ENCODE measurements around the gene TMEM182.

The TMEM182 gene, protein sequence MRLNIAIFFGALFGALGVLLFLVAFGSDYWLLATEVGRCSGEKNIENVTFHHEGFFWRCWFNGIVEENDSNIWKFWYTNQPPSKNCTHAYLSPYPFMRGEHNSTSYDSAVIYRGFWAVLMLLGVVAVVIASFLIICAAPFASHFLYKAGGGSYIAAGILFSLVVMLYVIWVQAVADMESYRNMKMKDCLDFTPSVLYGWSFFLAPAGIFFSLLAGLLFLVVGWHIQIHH

DNA sequence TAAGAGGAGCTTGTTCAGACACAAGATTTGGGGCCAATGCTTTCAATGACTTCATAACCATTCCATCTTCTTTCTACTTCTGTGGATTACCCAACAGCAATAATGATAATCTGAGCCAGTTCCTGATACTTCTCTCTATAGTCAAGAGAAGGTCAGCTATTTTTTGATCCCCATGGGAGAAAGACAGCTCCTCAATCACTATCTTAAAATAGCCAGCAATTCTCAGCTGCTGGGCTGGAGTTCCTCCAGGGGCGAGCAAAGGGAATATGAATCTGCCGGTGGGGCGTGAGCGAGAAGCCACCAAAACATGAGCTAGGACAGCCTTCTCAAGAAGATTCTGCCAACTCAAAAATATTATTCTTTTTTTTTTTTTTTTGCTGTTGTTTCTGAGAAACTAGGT is at the start of gene TMEM182:
TSS of gene TMEM182 (plus strand) at position 269 of the 400 bp plus-strand sequence. CDS start 187 bp downstream, outside the sequence.
- H3K4me2 ChIP-seq (ENCODE audit: low read length) = no peak within 1 kb of the TSS
- H3K4me1 ChIP-seq (ENCODE audit: low read length) = no peaks in the 10 kb centered on the region
- no peaks in the 10 kb centered on the region for H4K20me1 ChIP-seq (ENCODE audit: insufficient read depth, low read length)
- no peak within 1 kb of the TSS for H3K27ac ChIP-seq (ENCODE audit: low read length)
- no peaks in the 10 kb centered on the region for H3K27me3 ChIP-seq (ENCODE audit: low read depth, low read length)
- H2AFZ ChIP-seq (ENCODE audit: low read depth, low read length) = no peak within 1 kb of the TSS
- no peaks in the 10 kb centered on the region for H3K79me2 ChIP-seq (ENCODE audit: low read length)
- no peaks in the 10 kb centered on the region for H3K9me3 ChIP-seq (ENCODE audit: insufficient read depth, low read length)
- TF ChIP-seq EZH2phosphoT487 (IDR thresholded peaks at IDR 0.05; ENCODE audit: low read depth) = no peak
- TF ChIP-seq, protein P1, sequence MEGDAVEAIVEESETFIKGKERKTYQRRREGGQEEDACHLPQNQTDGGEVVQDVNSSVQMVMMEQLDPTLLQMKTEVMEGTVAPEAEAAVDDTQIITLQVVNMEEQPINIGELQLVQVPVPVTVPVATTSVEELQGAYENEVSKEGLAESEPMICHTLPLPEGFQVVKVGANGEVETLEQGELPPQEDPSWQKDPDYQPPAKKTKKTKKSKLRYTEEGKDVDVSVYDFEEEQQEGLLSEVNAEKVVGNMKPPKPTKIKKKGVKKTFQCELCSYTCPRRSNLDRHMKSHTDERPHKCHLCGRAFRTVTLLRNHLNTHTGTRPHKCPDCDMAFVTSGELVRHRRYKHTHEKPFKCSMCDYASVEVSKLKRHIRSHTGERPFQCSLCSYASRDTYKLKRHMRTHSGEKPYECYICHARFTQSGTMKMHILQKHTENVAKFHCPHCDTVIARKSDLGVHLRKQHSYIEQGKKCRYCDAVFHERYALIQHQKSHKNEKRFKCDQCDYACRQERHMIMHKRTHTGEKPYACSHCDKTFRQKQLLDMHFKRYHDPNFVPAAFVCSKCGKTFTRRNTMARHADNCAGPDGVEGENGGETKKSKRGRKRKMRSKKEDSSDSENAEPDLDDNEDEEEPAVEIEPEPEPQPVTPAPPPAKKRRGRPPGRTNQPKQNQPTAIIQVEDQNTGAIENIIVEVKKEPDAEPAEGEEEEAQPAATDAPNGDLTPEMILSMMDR (IDR thresholded peaks at IDR 0.05; ENCODE audit: low read depth, low read length) = no peak
- H3K9ac ChIP-seq (ENCODE audit: low read length) = no peak within 1 kb of the TSS
- no peaks in the 10 kb centered on the region for H3K36me3 ChIP-seq (replicated peaks; ENCODE audit: low read depth, low read length)
- H3K4me3 ChIP-seq (ENCODE audit: low read length) = no peak within 1 kb of the TSS

DNA sequence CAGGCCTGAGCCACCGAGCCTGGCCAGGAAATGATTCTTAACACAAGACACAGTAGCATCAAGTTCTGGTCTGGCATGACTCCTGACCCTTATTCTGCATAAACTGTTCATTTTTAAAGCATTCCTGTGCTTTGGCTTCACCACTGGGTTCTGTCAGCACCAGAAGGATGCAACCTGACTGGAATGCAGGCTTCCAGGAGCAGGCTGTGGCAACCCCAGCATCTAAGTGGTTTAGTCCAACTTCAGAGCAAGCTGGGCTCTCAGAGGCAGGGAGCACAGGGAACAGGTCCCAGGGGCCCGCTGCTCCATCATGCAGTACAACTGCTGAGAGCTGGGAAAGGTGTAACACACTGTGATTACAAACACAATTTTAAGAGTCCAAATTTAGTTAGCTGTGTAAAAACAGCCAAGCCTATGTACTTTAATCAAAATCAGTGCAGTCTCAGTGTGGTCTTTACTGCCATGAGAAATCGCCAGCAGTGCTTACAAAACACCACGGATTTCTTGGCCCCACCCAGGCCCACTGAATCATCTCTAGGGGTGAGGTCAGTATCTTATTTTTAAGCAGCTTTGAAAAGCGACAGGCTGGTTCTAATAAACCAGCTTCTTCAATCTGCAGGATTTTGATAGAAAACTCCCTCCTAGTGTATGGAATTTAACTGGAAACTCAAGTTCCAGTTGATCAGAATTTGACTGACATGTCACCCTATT is 44.4 kb upstream of the TMEM182 start:
- no peak overlapping the region for H3K27ac ChIP-seq (ENCODE audit: low read length)
- H2AFZ ChIP-seq (ENCODE audit: low read depth, low read length) = no peak overlapping the region
- H3K36me3 ChIP-seq (replicated peaks; ENCODE audit: low read depth, low read length) = peaks cover 28% of the 10 kb centered on the region
- no peaks in the 10 kb centered on the region for H4K20me1 ChIP-seq (ENCODE audit: insufficient read depth, low read length)
- H3K79me2 ChIP-seq (ENCODE audit: low read length) = no peaks in the 10 kb centered on the region
- H3K4me2 ChIP-seq (ENCODE audit: low read length) = no peak overlapping the region
- TF ChIP-seq EZH2phosphoT487 (IDR thresholded peaks at IDR 0.05; ENCODE audit: low read depth) = no peak
- TF ChIP-seq, protein P1 (IDR thresholded peaks at IDR 0.05; ENCODE audit: low read depth, low read length) = no peak
- no peak overlapping the region for H3K9ac ChIP-seq (ENCODE audit: low read length)
- no peaks in the 10 kb centered on the region for H3K9me3 ChIP-seq (ENCODE audit: insufficient read depth, low read length)
- H3K27me3 ChIP-seq (ENCODE audit: low read depth, low read length) = no peaks in the 10 kb centered on the region
- H3K4me3 ChIP-seq (ENCODE audit: low read length) = no peak overlapping the region
- no peaks in the 10 kb centered on the region for H3K4me1 ChIP-seq (ENCODE audit: low read length)

DNA sequence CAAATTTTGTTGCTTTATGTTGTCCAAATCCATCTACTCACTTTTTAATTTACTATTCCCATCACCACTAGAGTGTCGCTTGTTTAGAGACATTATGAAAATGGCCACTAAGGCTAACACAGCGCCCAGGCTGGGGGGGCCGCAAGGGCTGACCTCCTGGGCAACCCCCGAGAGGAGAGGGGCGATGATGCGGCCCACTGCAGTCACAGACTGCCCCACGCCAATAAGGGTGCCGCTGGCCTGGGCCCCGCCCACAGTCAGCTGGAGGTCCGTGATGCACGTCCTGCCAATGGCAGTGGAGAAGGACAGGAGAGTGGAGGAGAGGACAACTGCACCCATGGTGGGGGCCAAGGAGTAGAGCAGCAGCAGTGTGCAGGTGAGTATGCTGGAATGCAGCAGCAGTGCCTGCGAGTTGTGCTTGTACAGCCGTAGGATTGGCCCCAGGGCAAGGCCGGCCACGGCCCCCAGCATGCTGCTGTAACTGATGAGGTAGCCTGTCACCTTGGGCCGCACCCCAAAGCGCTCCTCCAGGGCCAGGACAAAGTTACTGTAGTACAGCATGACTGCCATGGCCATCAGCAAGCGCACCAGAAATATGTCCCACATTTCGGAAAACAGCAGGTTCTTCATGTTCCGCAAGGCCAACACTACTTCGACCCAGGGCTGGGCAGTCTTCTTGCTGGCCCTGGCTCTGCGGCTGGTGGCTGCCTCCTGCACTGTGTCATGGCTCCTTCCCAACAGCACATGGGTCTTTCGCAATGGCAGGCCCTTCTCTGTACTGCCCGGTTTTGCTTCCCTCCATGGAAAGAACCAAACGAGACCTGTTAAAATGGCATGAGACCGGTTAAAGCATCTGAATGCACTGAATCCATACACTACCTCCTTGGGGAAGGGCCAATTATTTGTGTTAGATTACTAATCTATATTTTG is 43.2 kb upstream of the TMEM182 start:
- Histone ChIP-seq H3K79me2 (ENCODE audit: low read length) (no peaks in the 10 kb centered on the region), H3K9me3 (ENCODE audit: insufficient read depth, low read length) (no peaks in the 10 kb centered on the region), H3K4me2 (ENCODE audit: low read length) (no peak overlapping the region), H3K9ac (ENCODE audit: low read length) (no peak overlapping the region), H3K36me3 (replicated peaks; ENCODE audit: low read depth, low read length) (peaks cover 28% of the 10 kb centered on the region), H3K27ac (ENCODE audit: low read length) (no peak overlapping the region), H4K20me1 (ENCODE audit: insufficient read depth, low read length) (no peaks in the 10 kb centered on the region), H2AFZ (ENCODE audit: low read depth, low read length) (no peak overlapping the region), H3K4me1 (ENCODE audit: low read length) (no peaks in the 10 kb centered on the region), H3K4me3 (ENCODE audit: low read length) (no peak overlapping the region), H3K27me3 (ENCODE audit: low read depth, low read length) (no peaks in the 10 kb centered on the region)
- TF ChIP-seq, protein P1 (IDR thresholded peaks at IDR 0.05; ENCODE audit: low read depth, low read length) = no peak
- TF ChIP-seq EZH2phosphoT487 (IDR thresholded peaks at IDR 0.05; ENCODE audit: low read depth) = no peak

Measured in OCI-LY3 (cell line).